GM18517 (cell line): ENCODE results near the gene CSPG5.

Source experiments
- ATAC-seq: cut with Tn5 transposase; IDR thresholded peaks from one replicate; pipeline ENCODE4 v1.9.1; 2021; ENCODE audit warnings: mild to moderate bottlenecking, moderate library complexity; ENCODE audit not compliant: unreplicated experiment

The CSPG5 gene

DNA sequence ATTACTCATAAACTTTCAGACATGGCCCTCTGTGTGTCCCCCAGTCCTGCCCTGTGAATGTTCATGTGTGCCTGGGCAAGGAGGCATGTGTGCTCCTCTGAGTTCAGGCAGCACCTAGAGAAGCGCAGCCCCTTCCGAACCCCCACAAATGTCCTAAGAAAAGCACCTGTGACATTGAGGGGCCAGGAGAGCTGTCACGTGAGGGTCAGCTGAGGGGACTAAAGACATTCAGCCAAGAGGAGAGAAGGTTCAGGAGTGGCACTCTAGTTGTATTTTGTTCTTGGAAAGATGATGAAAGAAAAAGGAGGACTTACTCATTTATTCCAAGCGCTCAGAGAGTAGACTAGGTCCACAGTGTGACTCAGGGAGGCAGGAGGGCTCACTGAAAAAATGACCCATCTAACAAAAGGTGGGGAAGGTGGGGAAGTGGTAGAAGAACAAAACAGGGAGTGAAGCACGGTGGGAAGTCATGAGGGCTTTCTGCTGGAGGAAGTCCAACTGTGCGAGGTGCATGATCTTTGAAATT lies 37.0 kb downstream of the CSPG5 start:
- ATAC-seq: no peak

DNA sequence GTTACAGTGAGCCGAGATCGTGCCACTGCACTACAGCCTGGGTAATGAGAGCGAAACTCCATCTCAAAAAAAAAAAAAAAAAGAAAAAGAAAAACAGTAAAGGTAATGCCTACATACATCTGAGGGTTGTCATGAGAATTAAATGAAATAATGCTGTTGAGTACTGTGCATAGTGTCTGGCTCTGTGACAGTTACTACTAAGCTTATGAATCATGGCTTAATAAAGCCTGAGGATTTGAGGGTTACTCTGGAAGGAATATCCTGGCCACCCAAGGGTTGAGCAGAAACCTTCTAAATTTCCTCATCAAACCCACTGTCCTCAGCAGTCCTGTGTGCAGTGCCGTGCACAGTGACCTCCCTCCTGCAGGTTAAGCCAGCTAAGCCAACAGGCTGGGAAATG lies 38.4 kb downstream of the CSPG5 start:
- ATAC-seq: no peak

DNA sequence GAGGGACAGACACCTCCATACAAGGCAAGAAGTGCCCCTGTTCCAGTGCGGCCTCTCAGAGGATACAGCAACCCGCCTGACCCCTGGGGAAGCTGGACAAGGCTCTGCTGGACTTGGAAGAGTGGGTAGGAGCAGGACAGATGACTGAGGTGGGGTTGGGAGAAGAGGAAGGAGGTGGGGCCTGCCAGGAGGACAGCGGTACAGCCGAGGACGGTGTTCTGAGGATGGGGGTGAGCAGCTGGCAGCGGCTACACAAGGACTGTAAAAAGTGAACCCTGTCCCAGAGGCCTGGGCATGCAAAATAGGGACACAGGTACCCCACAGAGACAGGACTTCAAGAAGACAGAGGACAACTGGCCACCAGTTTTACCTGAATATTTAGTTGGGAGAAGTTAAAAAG lies 41.7 kb downstream of the CSPG5 start:
- ATAC-seq: no peak

DNA sequence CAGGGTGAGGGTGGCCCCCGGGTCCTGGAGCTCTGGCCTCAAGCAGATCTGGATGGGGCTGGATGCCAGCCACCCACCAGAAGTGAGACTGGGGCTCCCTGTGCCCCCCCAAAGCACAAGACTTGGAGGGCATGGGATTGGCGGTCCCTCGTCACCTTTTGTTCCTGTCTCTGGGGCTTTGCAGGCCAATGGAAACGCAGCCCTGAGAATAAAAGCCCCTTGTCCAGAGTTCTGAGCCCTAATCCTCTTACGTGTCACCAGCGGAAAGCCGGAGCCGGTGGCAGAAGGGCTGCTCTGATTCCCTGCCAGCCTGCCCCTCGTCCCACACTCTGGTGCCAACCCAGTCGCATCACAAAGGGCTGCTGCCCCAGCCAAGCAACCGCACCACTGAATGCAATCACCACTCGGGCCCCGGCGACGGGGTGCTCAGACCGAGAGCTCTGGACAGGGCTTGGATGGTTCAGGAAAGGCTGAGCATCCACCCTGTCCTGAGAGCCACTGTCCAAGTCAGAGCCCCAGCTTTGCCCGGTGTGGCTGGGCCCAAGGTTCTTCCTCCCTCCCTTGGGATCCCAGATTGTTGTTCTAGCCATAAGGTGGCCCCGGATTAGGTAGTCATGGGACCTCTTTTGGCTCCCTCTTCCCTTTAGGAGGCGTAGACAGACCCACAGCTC lies 42.3 kb downstream of the CSPG5 start:
- ATAC-seq: no peak

DNA sequence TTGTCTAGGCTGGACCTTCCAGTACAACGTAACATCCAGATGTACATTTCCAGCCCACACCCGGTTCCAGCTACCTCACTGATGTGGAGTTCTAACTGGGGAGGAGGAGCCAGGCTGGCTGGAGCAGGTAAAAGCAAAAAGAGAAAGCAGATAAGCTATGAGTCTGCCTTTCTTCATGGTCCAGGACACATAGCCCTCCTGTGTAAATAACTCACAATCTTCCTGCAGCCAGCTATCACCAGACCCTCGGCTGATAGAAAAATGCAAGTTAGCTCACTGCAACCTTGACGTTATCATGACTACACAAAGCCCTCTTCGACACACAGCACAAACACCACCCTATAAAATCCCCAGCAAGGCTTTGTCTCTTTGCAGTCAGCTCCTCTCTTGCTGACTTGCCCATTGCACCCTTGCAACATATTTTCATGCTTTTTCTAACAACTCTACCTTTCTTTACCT lies 44.6 kb downstream of the CSPG5 start:
- no peak for ATAC-seq

DNA sequence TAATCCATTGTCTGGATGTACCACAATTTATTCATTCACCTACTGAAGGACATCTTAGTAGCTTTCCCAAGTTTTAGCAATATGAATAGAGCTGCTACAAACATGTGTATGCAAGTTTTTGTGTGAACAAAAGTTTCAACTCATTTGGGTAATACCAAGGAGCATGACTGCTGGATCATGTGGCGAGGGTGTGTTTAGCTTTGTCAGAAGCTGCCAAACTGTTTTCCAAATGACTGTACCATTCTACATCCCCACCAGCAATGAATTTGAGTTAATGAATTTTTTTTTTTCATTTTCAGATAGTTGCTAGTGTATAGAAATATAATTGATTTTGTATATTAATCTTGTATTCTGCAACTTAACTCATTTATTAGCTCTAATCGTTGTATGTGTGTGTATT lies 45.2 kb downstream of the CSPG5 start:
- ATAC-seq: no peak

DNA sequence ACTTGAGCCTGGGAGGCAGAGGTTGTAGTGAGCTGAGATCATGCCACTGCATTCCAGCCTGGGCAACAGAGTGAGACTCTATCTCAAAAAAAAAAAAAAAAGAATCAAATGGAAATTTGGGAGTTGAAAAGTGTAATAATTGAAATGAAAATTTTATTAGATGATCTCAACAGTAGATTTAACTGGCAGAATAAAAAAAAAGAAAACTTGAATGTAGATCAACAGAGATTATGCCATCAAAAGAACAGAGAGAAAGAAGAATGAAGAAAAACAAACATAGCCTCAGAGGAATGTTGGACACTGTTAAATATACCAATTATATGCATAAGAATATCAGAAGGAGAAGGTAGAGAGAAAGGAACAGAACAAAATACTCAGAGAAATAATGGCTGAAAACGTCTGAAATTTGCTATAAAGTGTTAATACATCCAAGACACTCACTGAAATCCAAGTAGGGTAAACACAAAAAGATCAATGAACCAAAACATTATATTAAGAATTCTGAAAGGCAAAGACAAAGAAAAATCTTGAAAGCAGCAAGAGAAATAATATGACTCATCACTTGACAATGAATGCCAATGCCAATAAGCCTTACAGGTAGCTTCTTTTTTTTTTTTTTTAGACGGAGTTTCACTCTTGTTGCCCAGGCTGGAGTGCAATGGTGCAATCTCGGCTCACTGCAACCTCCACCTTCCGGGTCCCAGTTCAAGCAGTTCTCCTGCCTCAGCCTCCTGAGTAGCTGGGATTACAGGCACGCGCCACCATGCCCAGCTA lies 50.5 kb downstream of the CSPG5 start:
- no peak for ATAC-seq

DNA sequence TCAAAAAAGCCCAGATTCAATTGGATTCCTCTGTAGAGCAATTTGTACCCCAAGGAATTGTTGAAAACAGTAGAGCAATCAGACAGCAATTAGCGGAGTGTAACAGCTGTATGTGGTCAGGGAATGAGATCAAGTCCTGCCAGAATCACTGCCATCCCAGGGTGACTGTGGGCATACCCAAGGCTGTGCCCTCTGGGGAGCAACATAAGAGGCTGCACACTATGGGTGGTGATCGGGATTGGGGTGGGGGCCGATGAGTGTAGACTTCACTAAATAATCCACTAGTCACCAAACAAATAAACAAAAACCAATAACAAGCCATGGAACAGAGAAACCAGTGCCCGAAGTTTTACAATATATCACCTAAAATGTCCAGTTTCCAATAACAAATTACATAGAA lies 53.0 kb downstream of the CSPG5 start:
- no peak for ATAC-seq

DNA sequence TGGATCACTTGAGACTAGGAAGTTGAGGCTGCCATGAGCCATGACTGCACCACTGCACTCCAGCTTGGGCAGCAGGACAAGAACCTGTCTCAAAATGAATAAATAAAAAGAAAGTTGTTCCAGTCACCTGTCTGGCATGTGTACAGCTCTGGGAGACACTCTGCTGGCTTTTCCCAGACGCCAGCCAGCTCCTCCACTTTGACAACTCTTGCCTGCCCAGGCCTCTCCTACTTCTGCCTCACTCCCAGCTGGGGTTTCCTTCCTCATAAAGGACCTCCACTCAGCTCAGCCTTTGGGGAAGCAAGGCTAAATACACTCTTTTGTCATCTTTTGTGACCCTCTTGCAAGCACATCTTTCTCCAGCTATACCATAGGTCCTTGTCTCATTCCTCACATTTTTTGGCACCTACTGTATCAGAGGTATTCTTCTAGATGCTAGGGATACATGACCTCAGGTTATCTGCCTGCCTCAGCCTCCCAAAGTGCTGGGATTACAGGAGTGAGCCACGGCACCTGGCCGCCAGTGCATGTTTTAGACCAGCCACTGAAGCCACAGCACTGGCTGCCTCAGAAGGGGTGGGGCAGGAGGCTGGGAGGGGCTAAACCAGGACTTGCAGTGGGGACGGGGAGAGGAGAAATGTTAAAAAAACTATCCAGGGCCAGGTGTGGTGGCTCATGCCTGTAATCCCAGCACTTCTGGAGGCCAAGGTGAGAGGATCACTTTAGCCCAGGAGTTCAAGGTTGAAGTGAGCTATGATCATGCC lies 55.2 kb downstream of the CSPG5 start:
- ATAC-seq: no peak

DNA sequence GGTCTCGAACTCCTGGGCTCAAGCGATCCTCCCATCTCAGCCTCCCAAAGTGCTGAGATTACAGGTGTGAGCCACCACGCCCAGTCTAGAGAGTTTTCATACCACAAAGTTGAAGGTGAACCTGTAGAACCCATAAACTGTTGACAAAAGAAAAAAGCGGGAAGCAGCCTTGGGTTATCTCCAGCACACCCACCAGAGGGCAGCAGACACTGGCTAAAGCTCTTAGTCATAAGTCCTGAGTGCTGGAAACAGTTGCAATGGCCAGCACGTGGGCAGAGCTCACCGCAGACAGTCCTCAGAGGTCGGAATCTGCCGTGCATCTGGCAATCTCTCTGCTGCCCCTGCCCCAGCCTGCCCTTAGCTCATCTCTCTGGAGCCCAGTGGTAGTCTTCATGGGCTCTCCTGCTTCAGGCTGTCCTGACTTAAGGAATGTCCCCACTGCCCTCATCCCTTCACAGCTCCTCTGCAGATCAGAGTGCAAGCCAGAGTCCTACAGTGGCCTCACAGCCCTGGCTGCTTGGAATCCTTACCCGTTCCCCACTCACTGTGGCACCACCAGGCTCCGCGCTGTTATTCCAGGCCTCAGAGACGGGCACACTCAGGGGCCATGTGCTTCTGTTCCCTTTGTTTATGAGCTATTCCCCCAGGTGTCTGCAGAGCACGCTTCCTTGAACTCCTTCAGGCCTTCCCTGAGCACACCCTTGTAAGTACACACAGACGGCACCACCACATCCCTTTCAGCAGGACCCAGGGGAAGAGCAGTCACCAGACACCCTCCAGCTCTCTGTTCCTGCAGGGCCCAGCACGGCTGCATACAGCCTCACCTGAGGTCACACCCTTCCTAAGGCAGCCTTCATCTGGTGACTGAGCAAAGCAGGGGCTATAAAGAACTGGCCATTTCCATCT lies 56.3 kb downstream of the CSPG5 start:
- ATAC-seq: no peak

DNA sequence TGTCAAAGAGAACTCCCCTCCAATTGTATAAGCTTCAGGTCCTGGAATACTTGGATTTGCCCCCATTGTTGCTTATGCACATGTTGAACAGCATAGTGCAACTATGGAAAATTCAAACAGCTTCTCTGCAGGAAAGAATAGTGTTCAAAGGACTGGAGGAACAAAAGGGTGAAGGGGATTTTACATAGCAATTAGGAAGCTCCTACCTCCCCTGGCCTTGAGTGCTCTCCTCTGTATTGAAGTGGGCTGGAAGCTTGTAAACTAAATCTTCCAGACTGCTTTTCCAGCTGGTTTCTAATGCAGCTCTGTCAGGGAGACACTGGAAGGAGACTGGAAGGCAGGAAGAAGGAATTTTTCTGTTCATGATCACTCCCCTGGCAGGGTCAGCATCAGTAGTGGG lies 57.9 kb downstream of the CSPG5 start:
- no peak for ATAC-seq

DNA sequence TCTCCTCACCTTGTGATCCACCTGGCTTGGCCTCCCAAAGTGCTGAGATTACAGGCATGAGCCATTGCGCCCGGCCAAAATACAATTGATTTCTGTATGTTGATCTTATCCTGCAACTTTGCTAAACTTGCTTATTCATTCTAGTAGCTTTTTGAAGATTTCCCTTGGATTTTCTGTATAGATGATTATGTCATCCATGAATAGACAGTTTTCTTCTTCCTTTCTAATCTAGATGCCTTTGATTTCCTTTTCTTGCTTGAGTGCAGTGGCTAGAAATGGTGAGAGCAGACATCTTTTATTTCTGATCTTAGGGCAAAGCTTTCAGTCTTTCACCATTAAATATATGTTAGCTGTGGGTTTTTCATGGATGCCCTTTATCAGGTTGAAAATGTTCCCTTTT lies 60.7 kb downstream of the CSPG5 start:
- ATAC-seq: no peak

DNA sequence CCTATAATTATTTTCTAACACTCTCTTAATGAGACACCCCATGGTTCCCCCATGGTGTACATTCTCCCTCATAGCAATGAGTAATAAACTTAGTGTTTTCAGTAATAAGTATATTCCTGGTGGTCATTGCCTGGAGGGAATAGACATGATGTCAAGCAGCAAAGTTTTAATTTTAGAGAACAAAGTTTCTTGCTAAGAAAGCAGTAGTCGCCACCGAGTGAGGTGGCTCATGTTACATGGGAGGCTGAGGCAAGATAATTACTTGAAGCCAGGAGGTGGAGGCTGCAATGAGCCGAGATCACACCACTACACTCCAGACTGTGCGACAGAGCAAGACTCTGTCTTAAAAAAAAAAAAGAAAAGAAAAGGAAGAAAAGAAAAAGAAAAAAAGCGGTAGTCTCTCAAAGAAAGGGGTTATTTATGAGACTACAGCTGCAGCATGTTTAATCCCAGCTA lies 62.8 kb downstream of the CSPG5 start:
- ATAC-seq: no peak

DNA sequence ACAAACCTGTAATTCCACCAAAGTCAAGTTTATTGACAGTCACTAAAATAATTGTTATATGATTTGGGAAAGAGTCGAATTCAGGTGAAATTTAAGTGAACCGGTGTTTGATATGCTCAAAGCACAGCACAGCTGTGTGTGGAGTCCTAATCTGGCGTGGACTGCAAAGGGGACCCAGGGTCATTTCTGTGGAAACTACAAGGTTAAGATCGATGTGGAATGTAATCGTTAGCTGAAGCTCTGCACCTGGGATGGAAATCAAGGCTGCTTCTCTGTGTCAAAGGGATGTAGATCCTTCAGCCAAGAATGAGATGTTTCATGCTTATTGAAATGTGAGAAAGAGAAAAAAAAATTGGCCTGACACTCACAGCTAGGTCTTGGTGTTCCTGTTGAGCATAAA lies 63.6 kb downstream of the CSPG5 start:
- no peak for ATAC-seq

DNA sequence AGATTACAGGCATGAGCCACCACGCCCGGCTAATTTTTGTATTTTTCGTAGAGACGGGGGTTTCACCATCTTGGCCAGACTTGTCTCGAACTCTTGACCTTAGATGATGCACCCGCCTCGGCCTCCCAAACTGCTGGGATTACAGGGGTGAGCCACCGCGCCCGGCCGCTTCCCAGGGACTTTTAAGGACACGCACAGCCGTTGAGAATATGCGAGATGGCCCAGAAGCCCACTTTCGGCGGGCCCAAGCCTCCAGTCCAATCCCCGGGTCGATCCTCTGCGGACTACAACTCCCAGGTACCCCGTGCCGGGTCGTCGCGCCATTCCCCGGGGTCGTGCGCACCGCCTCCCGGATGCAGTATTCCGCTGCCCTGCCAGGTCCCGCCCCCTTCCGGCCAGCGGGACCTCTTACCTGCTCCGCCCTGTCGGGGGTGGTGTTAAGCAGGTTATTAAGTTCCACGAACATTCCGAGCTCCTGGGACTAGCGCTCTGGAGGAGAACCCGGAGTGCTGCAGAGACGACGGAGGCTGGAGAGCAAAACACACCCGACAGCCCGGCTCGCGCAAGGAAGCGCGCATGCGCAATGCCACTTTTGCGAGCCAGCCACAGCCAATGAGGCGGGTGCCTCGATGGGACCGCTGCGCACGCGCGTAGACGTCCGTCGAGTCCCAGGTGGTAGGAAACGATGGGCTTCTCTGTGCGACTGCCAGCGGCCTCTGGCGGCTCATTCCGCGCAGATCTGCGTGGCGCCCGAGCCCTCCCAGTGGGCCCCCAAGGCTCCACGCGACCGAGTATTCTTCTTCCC lies 65.3 kb downstream of the CSPG5 start, which contains the start of gene ELP6:
Gene ELP6, minus strand, starts transcription at position 588 of the 805 bp plus-strand sequence. Its CDS starts 122 bp downstream, at position 466.
- peak; percentile 85 for ATAC-seq

DNA sequence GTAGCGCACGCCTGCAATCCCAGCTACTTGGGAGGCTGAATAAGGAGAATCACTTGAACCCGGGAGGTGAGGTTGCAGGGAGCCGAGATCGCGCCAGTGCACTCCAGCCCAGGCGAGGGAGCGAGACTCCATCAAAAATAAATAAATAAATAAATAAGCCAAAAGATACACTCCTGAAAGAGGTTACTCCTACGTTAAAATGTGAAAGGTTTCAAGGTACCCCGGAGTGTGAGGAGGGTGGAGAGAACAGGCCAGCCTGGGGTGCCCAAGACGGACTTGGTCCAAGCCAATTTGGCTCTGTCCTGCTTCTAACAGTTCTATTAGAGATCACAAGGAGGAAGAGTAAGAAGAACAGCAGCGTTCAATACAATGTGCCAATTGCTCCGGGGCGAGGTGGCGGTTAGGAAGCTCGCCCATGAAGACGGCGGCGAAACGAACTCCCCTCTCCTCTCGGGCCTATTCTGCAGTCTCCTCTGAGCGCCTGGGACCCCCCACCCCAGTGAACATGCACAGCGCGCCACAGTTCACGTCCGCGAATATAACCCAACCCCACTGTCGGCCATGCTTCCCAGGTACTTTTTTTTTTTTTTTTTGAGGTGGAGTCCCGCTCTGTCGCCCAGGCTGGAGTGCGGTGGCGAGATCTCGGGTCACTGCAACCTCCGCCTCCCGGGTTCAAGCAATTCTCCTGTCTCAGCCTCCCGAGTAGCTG lies 66.1 kb downstream of the CSPG5 start:
- no peak for ATAC-seq
